H9 (cell line): ENCODE data around the gene ANKRD13C. TPM values are rescaled to one million over a fixed set of nuclear protein-coding genes. Genes with fewer than 3 reads are reported as not detected.
"Not testable (repeated sequence)": the region's sequence is repeated elsewhere in the genome, so short reads cannot be mapped to it uniquely, and the experiment has no call there.

ENCODE experiments used
- DNase-seq: peaks from one replicate; pipeline ENCODE4 v3.0.0-alpha.2; 2017
- H2AFZ ChIP-seq: one replicate; pipeline ENCODE4 v1.6.1; 2013; ENCODE audit warnings: mild to moderate bottlenecking, low read length, control low read depth, moderate library complexity
- H2AK5ac ChIP-seq: 2 replicates; pipeline ENCODE4 v1.6.1; 2013; ENCODE audit warnings: low read length, control low read depth, mixed read lengths; ENCODE audit not compliant: insufficient read length
- H2BK120ac ChIP-seq: one replicate; pipeline ENCODE4 v1.6.1; 2013; ENCODE audit warnings: low read depth, mild to moderate bottlenecking, low read length, control low read depth, inconsistent platforms; ENCODE audit not compliant: poor library complexity, severe bottlenecking
- H2BK12ac ChIP-seq: 2 replicates; pipeline ENCODE4 v1.6.1; 2013; ENCODE audit warnings: low read length, control low read depth, mixed read lengths, low read depth; ENCODE audit not compliant: insufficient read length
- H2BK15ac ChIP-seq: 2 replicates; pipeline ENCODE4 v1.6.1; 2013; ENCODE audit warnings: low read depth, low read length, control low read depth
- H2BK20ac ChIP-seq: one replicate; pipeline ENCODE4 v1.6.1; 2013; ENCODE audit warnings: low read depth, mild to moderate bottlenecking, low read length, control low read depth, inconsistent platforms; ENCODE audit not compliant: poor library complexity, severe bottlenecking
- H2BK5ac ChIP-seq: 2 replicates; pipeline ENCODE4 v1.6.1; 2013; ENCODE audit warnings: low read length, control low read depth, mixed read lengths; ENCODE audit not compliant: insufficient read length
- H3K14ac ChIP-seq: 2 replicates; pipeline ENCODE4 v1.6.1; 2013; ENCODE audit warnings: low read length, control low read depth; ENCODE audit not compliant: insufficient read depth
- H3K18ac ChIP-seq: 2 replicates; pipeline ENCODE4 v1.6.1; 2013; ENCODE audit warnings: low read depth, mild to moderate bottlenecking, mixed read lengths, low read length, control low read depth; ENCODE audit not compliant: insufficient read length
- H3K23ac ChIP-seq: 2 replicates; pipeline ENCODE4 v1.6.1; 2013; ENCODE audit warnings: low read length, control low read depth, mixed read lengths, low read depth; ENCODE audit not compliant: insufficient read length
- H3K23me2 ChIP-seq: 2 replicates; pipeline ENCODE4 v1.6.1; 2013; ENCODE audit warnings: low read depth, mild to moderate bottlenecking, mixed read lengths, low read length, control low read depth; ENCODE audit not compliant: insufficient read length, poor library complexity, severe bottlenecking
- H3K27ac ChIP-seq: 2 replicates; pipeline ENCODE4 v1.5.1; 2013; ENCODE audit warnings: low read length, control low read depth, mixed read lengths, low read depth; ENCODE audit not compliant: insufficient read length
- H3K27me3 ChIP-seq: 2 replicates; pipeline ENCODE4 v1.6.1; 2013; ENCODE audit warnings: low read length, control low read depth, inconsistent platforms; ENCODE audit not compliant: insufficient read depth
- H3K4ac ChIP-seq: 2 replicates; pipeline ENCODE4 v1.6.1; 2013; ENCODE audit warnings: low read depth, mild to moderate bottlenecking, control low read depth, inconsistent platforms, low read length, moderate library complexity
- H3K4me1 ChIP-seq: 2 replicates; pipeline ENCODE4 v1.6.1; 2013; ENCODE audit warnings: low read length, control low read depth, inconsistent platforms; ENCODE audit not compliant: insufficient read depth
- H3K4me2 ChIP-seq: 2 replicates; pipeline ENCODE4 v1.6.1; 2013; ENCODE audit warnings: low read length, control low read depth, mixed read lengths; ENCODE audit not compliant: insufficient read length, insufficient read depth
- H3K56ac ChIP-seq: 2 replicates; pipeline ENCODE4 v1.6.1; 2013; ENCODE audit warnings: low read depth, mild to moderate bottlenecking, mixed read lengths, low read length, control low read depth; ENCODE audit not compliant: insufficient read length
- H3K79me1 ChIP-seq: 2 replicates; pipeline ENCODE4 v1.6.1; 2013; ENCODE audit warnings: low read depth, mild to moderate bottlenecking, moderate library complexity, low read length, control low read depth, inconsistent platforms; ENCODE audit not compliant: insufficient read depth, poor library complexity, severe bottlenecking
- H3K79me2 ChIP-seq: 2 replicates; pipeline ENCODE4 v1.6.1; 2013; ENCODE audit warnings: low read length, control low read depth, inconsistent platforms; ENCODE audit not compliant: insufficient read depth
- H3K9ac ChIP-seq: 2 replicates; pipeline ENCODE4 v1.6.1; 2013; ENCODE audit warnings: low read length, control low read depth, mixed read lengths; ENCODE audit not compliant: insufficient read length; ENCODE audit errors: extremely low read depth
- H3K9me3 ChIP-seq: one replicate; pipeline ENCODE4 v1.6.1; 2013; ENCODE audit warnings: low read depth, low read length, inconsistent platforms; ENCODE audit not compliant: control insufficient read depth
- H3T11ph ChIP-seq: one replicate; pipeline ENCODE4 v1.6.1; 2013; ENCODE audit warnings: mild to moderate bottlenecking, low read length, control low read depth, inconsistent platforms
- H4K20me1 ChIP-seq: one replicate; pipeline ENCODE4 v1.6.1; 2013; ENCODE audit not compliant: control insufficient read depth, insufficient read length, insufficient read depth
- H4K5ac ChIP-seq: 2 replicates; pipeline ENCODE4 v1.6.1; 2013; ENCODE audit warnings: low read depth, mild to moderate bottlenecking, mixed read lengths, low read length, control low read depth; ENCODE audit not compliant: insufficient read length
- H4K8ac ChIP-seq: replicated peaks from 2 replicates; pipeline ENCODE4 v1.6.1; 2013; ENCODE audit warnings: low read length, control low read depth, mixed read lengths, low read depth; ENCODE audit not compliant: insufficient read length
- H4K91ac ChIP-seq: 2 replicates; pipeline ENCODE4 v1.6.1; 2013; ENCODE audit warnings: low read depth, mild to moderate bottlenecking, moderate library complexity, mixed read lengths, low read length, control low read depth; ENCODE audit not compliant: insufficient read length
- H3K27ac Mint-ChIP-seq, 3 experiments: 2 replicates in 2 of 3; 3 replicates in 1 of 3; pipeline ENCODE4 v1.8.0; 2020 to 2021; ENCODE audit warnings: mixed read lengths in 3 of 3, mild to moderate bottlenecking in 1 of 3, moderate library complexity in 1 of 3
- H3K27me3 Mint-ChIP-seq: 2 replicates; pipeline ENCODE4 v1.8.0; 2021; ENCODE audit warnings: low read depth, mild to moderate bottlenecking, moderate library complexity, mixed read lengths
- H3K36me3 Mint-ChIP-seq, 3 experiments: 2 replicates in 2 of 3; 3 replicates in 1 of 3; pipeline ENCODE4 v1.8.0; 2020 to 2021; ENCODE audit warnings: low read depth in 3 of 3, mixed read lengths in 3 of 3; ENCODE audit not compliant: insufficient read depth in 1 of 3
- H3K4me1 Mint-ChIP-seq, 2 experiments: 2 replicates each; pipeline ENCODE4 v1.8.0; 2020; ENCODE audit warnings: mixed read lengths in 2 of 2
- H3K4me3 Mint-ChIP-seq, 2 experiments: 2 replicates in 1 of 2; 3 replicates in 1 of 2; pipeline ENCODE4 v1.8.0; 2020 to 2021; ENCODE audit warnings: mild to moderate bottlenecking in 2 of 2, mixed read lengths in 2 of 2, moderate library complexity in 1 of 2
- H3K9me3 Mint-ChIP-seq, 2 experiments: 2 replicates in 1 of 2; 3 replicates in 1 of 2; pipeline ENCODE4 v1.8.0; 2020; ENCODE audit warnings: mild to moderate bottlenecking in 2 of 2, mixed read lengths in 2 of 2, moderate library complexity in 1 of 2
- WGBS: extraction: QIAGEN DNeasy Blood & Tissue Kit; methylation state at CpG from one replicate; pipeline ENCODE4 v1.1.7; 2013; ENCODE audit warnings: missing lambda C conversion rate, low lambda C conversion rate, mixed read lengths; ENCODE audit not compliant: insufficient read length; ENCODE audit errors: extremely low coverage; 5-methylcytosine and 5-hydroxymethylcytosine counted together
- total RNA-seq: library from RNA; stranded (reverse); gene quantifications from 2 replicates; pipeline ENCODE4 v1.2.1, GENCODE V29; 2021
- TF ChIP-seq, protein P1 (sequence below): fragments of 200-600 bp; sonication (generic); conservative IDR thresholded peaks from 3 replicates; pipeline ENCODE4 v1.8.0; 2021; ENCODE audit warnings: antibody characterized with exemption, mild to moderate bottlenecking

The ANKRD13C gene
- total RNA-seq, 1 experiment from 2014 or later = 19.7 TPM

DNA sequence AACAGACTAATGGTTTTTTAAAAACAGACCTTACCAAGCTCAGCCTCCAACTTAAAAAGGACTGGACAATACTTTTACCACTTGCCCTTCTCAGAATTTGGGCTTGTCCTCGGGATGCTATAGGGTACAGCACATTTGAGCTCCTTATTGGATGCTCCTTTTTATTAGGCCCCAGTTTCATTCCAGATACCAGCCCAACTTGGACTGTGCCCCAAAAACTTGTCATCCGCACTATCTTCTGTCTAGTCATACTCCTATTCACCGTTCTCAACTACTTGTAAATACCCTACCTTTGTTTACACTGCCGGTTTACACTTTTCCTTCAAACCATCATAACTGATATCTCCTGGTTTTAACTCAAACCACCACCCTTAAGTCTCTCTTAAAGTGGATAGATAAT, 17.9 kb upstream of the ANKRD13C start:
- no peak overlapping the region for H3K56ac ChIP-seq
- H2BK120ac ChIP-seq = no peak overlapping the region
- H3K4me1 ChIP-seq = no peaks in the 10 kb centered on the region; the same call in 1 of the 2 replicates
- Mint-ChIP-seq H3K4me3 (no peak overlapping the region), H3K9me3 (no peaks in the 10 kb centered on the region), H3K27ac (no peak overlapping the region), H3K36me3 (peaks cover 0 to 6% (median 0%) of the 10 kb centered on the region in 3 experiments; a peak in 4 of 7 replicates), H3K27me3 (no peaks in the 10 kb centered on the region), H3K4me1 (peaks cover 6 to 7% of the 10 kb centered on the region in 2 experiments; a peak in 3 of 4 replicates)
- H2BK12ac ChIP-seq = no peak overlapping the region
- H3K27me3 ChIP-seq = no peaks in the 10 kb centered on the region
- no peak overlapping the region for H4K91ac ChIP-seq
- DNase-seq = no peak
- H3K9me3 ChIP-seq = no peaks in the 10 kb centered on the region
- H3K9ac ChIP-seq = no peak overlapping the region
- no peak overlapping the region for H2AFZ ChIP-seq
- no peaks in the 10 kb centered on the region for H4K20me1 ChIP-seq
- H4K5ac ChIP-seq = no peak overlapping the region
- H3K23me2 ChIP-seq = no peaks in the 10 kb centered on the region
- H4K8ac ChIP-seq = no peak overlapping the region
- H3K27ac ChIP-seq = no peak overlapping the region
- no peak overlapping the region for H2BK5ac ChIP-seq
- no peak overlapping the region for H3K18ac ChIP-seq
- H3K4ac ChIP-seq = no peak overlapping the region
- H2BK20ac ChIP-seq = no peak overlapping the region
- H3K79me1 ChIP-seq = no peaks in the 10 kb centered on the region
- H3K4me2 ChIP-seq = no peak overlapping the region
- H2BK15ac ChIP-seq = no peak overlapping the region
- no peak overlapping the region for H3K23ac ChIP-seq
- no peak overlapping the region for H2AK5ac ChIP-seq
- WGBS = 100% methylated on average over 2 of the region's 4 CpGs
- no peaks in the 10 kb centered on the region for H3K79me2 ChIP-seq
- H3K14ac ChIP-seq = no peak overlapping the region
- TF ChIP-seq, protein P1, sequence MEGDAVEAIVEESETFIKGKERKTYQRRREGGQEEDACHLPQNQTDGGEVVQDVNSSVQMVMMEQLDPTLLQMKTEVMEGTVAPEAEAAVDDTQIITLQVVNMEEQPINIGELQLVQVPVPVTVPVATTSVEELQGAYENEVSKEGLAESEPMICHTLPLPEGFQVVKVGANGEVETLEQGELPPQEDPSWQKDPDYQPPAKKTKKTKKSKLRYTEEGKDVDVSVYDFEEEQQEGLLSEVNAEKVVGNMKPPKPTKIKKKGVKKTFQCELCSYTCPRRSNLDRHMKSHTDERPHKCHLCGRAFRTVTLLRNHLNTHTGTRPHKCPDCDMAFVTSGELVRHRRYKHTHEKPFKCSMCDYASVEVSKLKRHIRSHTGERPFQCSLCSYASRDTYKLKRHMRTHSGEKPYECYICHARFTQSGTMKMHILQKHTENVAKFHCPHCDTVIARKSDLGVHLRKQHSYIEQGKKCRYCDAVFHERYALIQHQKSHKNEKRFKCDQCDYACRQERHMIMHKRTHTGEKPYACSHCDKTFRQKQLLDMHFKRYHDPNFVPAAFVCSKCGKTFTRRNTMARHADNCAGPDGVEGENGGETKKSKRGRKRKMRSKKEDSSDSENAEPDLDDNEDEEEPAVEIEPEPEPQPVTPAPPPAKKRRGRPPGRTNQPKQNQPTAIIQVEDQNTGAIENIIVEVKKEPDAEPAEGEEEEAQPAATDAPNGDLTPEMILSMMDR = no peak
- H3T11ph ChIP-seq = no peak overlapping the region

DNA sequence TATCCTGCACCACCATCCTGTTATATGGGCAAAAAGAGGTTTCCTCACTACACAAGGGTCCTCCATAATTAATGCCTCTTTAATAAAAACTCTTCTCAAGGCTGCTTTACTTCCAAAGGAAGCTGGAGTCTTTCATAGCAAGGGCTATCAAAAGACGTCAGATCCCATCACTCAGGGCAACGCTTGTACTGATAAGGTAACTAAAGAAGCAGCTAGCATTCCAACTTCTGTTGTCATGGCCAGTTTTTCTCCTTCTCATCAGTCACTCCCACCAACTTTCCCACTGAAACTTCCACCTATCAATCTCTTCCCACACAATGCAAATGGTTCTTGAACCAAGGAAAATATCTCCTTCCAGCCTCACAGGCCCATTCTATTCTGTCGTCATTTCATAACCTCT, 17.1 kb upstream of the ANKRD13C start:
- H3K9me3 ChIP-seq, H3K4me2 ChIP-seq, H3K27me3 Mint-ChIP-seq, H4K91ac ChIP-seq, H3K18ac ChIP-seq, H3K4ac ChIP-seq, H3K4me1 Mint-ChIP-seq, H4K8ac ChIP-seq, H2AK5ac ChIP-seq, H3K79me2 ChIP-seq, H2BK12ac ChIP-seq, H2BK15ac ChIP-seq, H3K4me1 ChIP-seq, H2BK20ac ChIP-seq, H2BK120ac ChIP-seq, H4K5ac ChIP-seq, H3K27ac Mint-ChIP-seq, H3K14ac ChIP-seq, H3K23me2 ChIP-seq, H3K27ac ChIP-seq, DNase-seq, H3K79me1 ChIP-seq, H3K9ac ChIP-seq, H3K36me3 Mint-ChIP-seq, H3K56ac ChIP-seq, H3K9me3 Mint-ChIP-seq, H4K20me1 ChIP-seq, H3K4me3 Mint-ChIP-seq, H3K23ac ChIP-seq, H2BK5ac ChIP-seq, H3T11ph ChIP-seq, H2AFZ ChIP-seq, H3K27me3 ChIP-seq: not testable (repeated sequence)
- no CpG with 5 or more reads among the region's 3 CpGs for WGBS
